ENCODE data around the gene CR1. TPM values are rescaled to one million over a fixed set of nuclear protein-coding genes. Genes with fewer than 3 reads are reported as not detected.
"Not testable (repeated sequence)": the region's sequence is repeated elsewhere in the genome, so short reads cannot be mapped to it uniquely, and the experiment has no call there.

The CR1 gene
- polyA plus RNA-seq, 1 experiment: not detected

DNA sequence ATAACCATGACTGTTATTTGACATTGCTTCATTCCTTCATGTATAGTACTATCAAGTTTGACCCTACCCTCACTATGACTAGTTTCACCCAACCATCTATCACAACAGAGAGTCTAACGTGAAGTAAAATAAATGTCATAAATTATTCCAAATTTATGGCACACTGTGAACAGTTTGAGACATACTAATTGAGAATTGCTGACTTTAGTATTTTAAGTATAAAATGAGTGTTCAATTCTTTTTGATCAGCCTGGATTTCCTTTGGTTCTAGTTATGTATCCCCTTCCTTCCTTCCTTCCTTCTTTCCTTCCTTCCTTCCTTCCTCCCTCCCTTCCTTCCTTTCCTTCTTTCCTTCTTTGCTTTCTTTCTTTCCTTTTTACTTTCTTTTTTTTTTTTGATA is 14.5 kb downstream of the CR1 start:
- TF ChIP-seq, protein P1, sequence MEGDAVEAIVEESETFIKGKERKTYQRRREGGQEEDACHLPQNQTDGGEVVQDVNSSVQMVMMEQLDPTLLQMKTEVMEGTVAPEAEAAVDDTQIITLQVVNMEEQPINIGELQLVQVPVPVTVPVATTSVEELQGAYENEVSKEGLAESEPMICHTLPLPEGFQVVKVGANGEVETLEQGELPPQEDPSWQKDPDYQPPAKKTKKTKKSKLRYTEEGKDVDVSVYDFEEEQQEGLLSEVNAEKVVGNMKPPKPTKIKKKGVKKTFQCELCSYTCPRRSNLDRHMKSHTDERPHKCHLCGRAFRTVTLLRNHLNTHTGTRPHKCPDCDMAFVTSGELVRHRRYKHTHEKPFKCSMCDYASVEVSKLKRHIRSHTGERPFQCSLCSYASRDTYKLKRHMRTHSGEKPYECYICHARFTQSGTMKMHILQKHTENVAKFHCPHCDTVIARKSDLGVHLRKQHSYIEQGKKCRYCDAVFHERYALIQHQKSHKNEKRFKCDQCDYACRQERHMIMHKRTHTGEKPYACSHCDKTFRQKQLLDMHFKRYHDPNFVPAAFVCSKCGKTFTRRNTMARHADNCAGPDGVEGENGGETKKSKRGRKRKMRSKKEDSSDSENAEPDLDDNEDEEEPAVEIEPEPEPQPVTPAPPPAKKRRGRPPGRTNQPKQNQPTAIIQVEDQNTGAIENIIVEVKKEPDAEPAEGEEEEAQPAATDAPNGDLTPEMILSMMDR (IDR thresholded peaks at IDR 0.05; ENCODE audit: low read depth, low read length): no peak
- ChIA-PET POLR2A (no interaction called here), CTCF (interaction anchor here (1.1 kb wide), 1 partner anchor 11 kb away, joined by 5 read pairs; no protein-coding TSS in a partner anchor)
- DNase-seq (ENCODE audit: low read depth, low spot score): no peak
- Histone ChIP-seq H3K4me3 (ENCODE audit: low read depth, low read length) (no peak overlapping the region), H3K27ac (ENCODE audit: low read depth, low read length) (no peak overlapping the region), H3K27me3 (ENCODE audit: control insufficient read depth, insufficient read depth, low read length) (no peaks in the 10 kb centered on the region), H3K9me3 (ENCODE audit: control insufficient read depth, insufficient read depth, low read length) (no peaks in the 10 kb centered on the region)

- Histone ChIP-seq H3K27ac (ENCODE audit: low read depth, low read length) (no peak overlapping the region), H3K27me3 (ENCODE audit: control insufficient read depth, insufficient read depth, low read length) (no peaks in the 10 kb centered on the region), H3K4me3 (ENCODE audit: low read depth, low read length) (no peak overlapping the region), H3K9me3 (ENCODE audit: control insufficient read depth, insufficient read depth, low read length) (no peaks in the 10 kb centered on the region)
- DNase-seq (ENCODE audit: low read depth, low spot score): no peak
- TF ChIP-seq, protein P1 (IDR thresholded peaks at IDR 0.05; ENCODE audit: low read depth, low read length): no peak
- POLR2A ChIA-PET: no interaction called here
- CTCF ChIA-PET: no interaction called here
Measured at GRCh38 chr1:207514890-207515289, 18.9 kb downstream of the CR1 start.

DNA sequence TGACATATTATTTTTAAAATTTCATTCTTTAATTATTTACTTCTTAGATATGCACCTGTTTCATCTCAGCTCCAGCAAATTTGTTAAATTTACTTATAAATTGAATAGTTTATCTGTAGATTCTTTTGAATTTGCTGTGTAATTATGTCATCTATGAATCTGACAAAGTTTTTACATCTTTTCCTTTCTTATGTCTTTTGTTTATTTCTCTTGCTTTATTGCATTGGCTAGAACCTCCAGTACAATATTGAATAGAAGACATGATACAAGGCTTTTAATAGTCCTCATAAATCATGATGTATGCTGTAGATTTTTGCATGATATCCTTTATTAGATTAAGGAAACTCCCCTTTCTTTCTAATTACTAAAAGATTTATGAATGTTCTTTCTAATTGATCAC is 20.8 kb downstream of the CR1 start:
- ChIA-PET POLR2A (no interaction called here), CTCF (no interaction called here)
- H3K9me3 ChIP-seq (ENCODE audit: control insufficient read depth, insufficient read depth, low read length): no peaks in the 10 kb centered on the region
- no peak overlapping the region for H3K27ac ChIP-seq (ENCODE audit: low read depth, low read length)
- TF ChIP-seq, protein P1 (IDR thresholded peaks at IDR 0.05; ENCODE audit: low read depth, low read length): no peak
- no peak overlapping the region for H3K4me3 ChIP-seq (ENCODE audit: low read depth, low read length)
- H3K27me3 ChIP-seq (ENCODE audit: control insufficient read depth, insufficient read depth, low read length): no peaks in the 10 kb centered on the region
- no peak for DNase-seq (ENCODE audit: low read depth, low spot score)

DNA sequence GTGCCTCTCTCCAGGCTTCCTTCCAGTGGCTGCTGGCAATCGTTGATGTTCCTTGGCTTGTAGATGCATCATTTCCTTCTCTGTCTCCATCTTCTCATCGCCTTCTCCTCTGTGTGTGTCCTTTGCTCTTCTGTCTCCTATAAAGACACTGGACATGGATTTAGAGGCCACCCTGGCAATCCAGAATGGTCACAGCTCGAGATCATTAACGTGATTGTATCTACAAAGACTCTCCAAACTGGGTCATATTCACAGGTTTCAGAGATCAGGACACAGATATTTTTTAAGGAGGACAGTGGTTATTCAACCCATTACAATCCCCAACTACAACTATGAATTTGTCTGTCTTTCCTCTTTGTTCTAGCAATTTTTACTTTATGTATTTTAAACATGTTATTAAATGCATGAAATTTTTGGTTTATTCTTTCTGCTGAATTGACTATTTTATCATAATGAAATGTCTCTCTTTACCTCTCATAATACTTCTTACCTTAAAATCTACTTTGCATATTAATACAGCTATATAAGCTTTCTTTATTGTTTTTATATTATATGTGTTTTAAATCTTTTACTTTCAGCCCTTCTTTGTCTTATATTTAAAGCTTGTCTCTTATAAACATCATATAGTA is 22.8 kb downstream of the CR1 start:
- H3K9me3 ChIP-seq (ENCODE audit: control insufficient read depth, insufficient read depth, low read length): no peaks in the 10 kb centered on the region
- ChIA-PET CTCF (no interaction called here), POLR2A (no interaction called here)
- H3K27ac ChIP-seq (ENCODE audit: low read depth, low read length): no peak overlapping the region
- no peaks in the 10 kb centered on the region for H3K27me3 ChIP-seq (ENCODE audit: control insufficient read depth, insufficient read depth, low read length)
- no peak for DNase-seq (ENCODE audit: low read depth, low spot score)
- TF ChIP-seq, protein P1 (IDR thresholded peaks at IDR 0.05; ENCODE audit: low read depth, low read length): no peak
- no peak overlapping the region for H3K4me3 ChIP-seq (ENCODE audit: low read depth, low read length)

DNA sequence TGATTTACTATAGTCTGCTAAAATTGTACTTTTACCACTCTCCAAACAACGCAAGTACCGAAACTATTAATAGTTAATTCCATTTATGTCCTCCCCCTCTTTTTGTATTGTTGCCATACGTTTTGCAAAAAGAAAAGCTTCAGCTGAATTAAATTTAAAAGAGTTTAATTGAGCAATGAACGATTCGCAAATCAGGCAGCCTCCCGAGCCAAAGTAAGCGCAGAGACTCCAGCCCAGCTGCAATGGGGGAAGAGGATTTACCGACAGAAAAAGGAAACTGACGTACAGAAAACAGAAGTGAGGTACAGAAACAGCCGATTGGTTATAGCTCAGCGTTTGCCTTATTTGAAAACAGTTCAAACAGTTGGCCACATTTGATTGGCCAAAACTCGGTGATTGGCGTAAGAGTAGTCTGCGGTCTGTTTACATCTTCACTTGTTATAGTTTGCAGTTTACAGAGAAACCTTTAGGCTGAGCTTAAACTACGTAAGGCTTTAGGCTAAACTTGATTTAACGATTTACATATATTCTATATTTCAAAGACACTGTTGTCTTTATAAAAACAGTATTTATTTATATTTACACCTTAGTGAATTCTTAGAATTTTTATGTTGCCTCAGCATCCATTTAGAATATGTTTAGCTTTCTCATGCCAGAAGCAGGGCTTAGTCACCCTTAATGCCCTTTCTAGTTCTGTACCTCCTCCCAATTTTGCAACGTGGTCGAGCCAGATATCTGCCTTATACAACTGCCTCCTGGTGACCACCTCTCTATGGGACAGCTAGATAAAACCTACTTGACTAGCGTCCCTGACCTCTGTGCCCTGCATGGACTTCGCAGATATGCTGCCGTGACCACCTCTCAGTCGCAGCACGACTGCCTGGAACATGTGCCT is 23.8 kb downstream of the CR1 start:
- TF ChIP-seq, protein P1 (IDR thresholded peaks at IDR 0.05; ENCODE audit: low read depth, low read length): no peak

GRCh38 chr1:207520400-207521345 is 24.7 kb downstream of the CR1 start:
- POLR2A ChIA-PET; H3K4me3 ChIP-seq (ENCODE audit: low read depth, low read length); H3K27me3 ChIP-seq (ENCODE audit: control insufficient read depth, insufficient read depth, low read length); H3K9me3 ChIP-seq (ENCODE audit: control insufficient read depth, insufficient read depth, low read length); H3K27ac ChIP-seq (ENCODE audit: low read depth, low read length); DNase-seq (ENCODE audit: low read depth, low spot score): not testable (repeated sequence)
- CTCF ChIA-PET: interaction anchor here (1.6 to 3.7 kb wide), 2 partner anchors 21 to 58 kb away, joined by 4 to 18 read pairs; no protein-coding TSS in a partner anchor

More for the DNA sequence above, 23.8 kb downstream of the CR1 start:
- Histone ChIP-seq H3K9me3 (ENCODE audit: control insufficient read depth, insufficient read depth, low read length) (no peaks in the 10 kb centered on the region), H3K27ac (ENCODE audit: low read depth, low read length) (no peak overlapping the region), H3K27me3 (ENCODE audit: control insufficient read depth, insufficient read depth, low read length) (no peaks in the 10 kb centered on the region), H3K4me3 (ENCODE audit: low read depth, low read length) (no peak overlapping the region)
- ChIA-PET POLR2A (no interaction called here), CTCF (interaction anchor here (1.6 kb wide), 1 partner anchor 59 kb away, joined by 4 read pairs; no protein-coding TSS in a partner anchor)
- no peak for DNase-seq (ENCODE audit: low read depth, low spot score)

Data from AG04450 (cell line).